Calu3 (cell line): ENCODE measurements around the gene TNS2. TPM values are rescaled to one million over a fixed set of nuclear protein-coding genes. Genes with fewer than 3 reads are reported as not detected.

Experiments used
- BruUV-seq: library from RNA; stranded (reverse); fragments of 400-500 nt; replicated peaks from 2 replicates; lab custom pipeline; 2021; lab: Mats Ljungman, UMichigan
- CTCF ChIA-PET: fragments of 300-600 bp; sonication (Branson Sonifier 250); formaldehyde crosslinking; loops from one replicate; lab custom pipeline; 2022; ENCODE audit warnings: antibody characterized with exemption; lab: Charles Lee
- DNase-seq: peaks from one replicate; pipeline ENCODE4 v3.0.0; 2022
- H3K27ac Mint-ChIP-seq: one replicate; pipeline ENCODE4 v1.8.0; 2022; ENCODE audit warnings: mixed read lengths; ENCODE audit not compliant: unreplicated experiment
- H3K27me3 Mint-ChIP-seq: one replicate; pipeline ENCODE4 v1.8.0; 2022; ENCODE audit warnings: mixed read lengths; ENCODE audit not compliant: unreplicated experiment
- H3K36me3 Mint-ChIP-seq: one replicate; pipeline ENCODE4 v1.8.0; 2022; ENCODE audit warnings: mild to moderate bottlenecking, moderate library complexity, mixed read lengths; ENCODE audit not compliant: insufficient read depth, unreplicated experiment
- H3K4me1 Mint-ChIP-seq: one replicate; pipeline ENCODE4 v1.8.0; 2022; ENCODE audit warnings: mild to moderate bottlenecking, low read depth, mixed read lengths; ENCODE audit not compliant: unreplicated experiment
- H3K4me3 Mint-ChIP-seq: one replicate; pipeline ENCODE4 v1.8.0; 2022; ENCODE audit warnings: mild to moderate bottlenecking, low read depth, moderate library complexity, mixed read lengths; ENCODE audit not compliant: unreplicated experiment
- H3K9me3 Mint-ChIP-seq: one replicate; pipeline ENCODE4 v1.8.0; 2022; ENCODE audit warnings: low read depth, mixed read lengths; ENCODE audit not compliant: unreplicated experiment
- intact Hi-C: fragments of 100-400 bp; cut with micrococcal nuclease; formaldehyde crosslinking; loops from one replicate; pipeline ENCODE4 v1.10.0; 2022; ENCODE audit not compliant: unreplicated experiment
- total RNA-seq: library from RNA; stranded (reverse); gene quantifications from 2 replicates; pipeline ENCODE4 v1.2.3, GENCODE V29; 2022
- TF ChIP-seq, protein P1 (sequence below): fragments of 200-600 bp; IDR thresholded peaks from one replicate; pipeline ENCODE4 v1.8.0; 2022; ENCODE audit warnings: antibody characterized with exemption; ENCODE audit not compliant: unreplicated experiment

TNS2 gene
- total RNA-seq, 1 experiment from 2014 or later = 1.3 TPM

DNA sequence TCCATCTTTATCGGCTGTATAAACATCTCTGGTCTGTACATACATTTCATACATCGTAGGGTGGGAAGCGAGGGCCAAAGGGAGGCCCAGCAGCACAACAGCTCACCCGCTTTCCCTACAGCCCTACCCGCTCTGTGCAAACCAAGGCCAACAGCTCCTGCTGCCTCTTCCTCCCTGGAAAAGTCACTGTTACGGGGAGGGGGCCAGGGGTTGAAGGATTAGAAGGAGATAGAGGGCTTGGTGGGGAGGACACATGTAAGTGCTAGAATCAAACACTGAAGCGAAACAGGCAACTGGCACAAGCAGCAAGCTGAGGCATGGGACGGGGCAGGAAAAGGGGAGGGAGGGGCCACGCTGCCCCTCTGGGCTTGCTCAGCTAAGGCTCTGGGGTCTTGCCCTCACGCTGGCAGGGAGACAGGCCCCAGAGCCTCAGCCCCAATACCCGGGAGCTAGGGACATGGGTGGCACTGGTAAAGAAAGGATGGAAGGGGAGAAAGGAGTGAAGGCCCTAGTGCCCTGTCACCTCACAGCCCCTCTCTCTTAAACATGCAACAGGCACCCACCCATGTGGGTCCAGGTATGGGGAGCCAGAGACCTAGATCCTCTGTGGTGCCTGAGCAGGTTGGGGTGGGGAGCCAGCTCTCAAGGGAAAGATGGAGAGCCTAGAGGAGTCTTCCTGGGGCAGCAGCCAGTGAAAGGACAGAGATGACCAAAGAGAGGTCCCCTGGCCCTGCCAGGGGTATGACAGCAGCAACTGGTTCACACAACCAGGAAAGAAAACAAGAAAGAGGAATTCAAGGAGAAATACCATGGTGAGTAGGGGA is 15.0 kb downstream of the TNS2 start:
- H3K9me3 Mint-ChIP-seq = no peaks in the 10 kb centered on the region
- H3K36me3 Mint-ChIP-seq = peaks cover 23% of the 10 kb centered on the region
- no peak for DNase-seq
- no TSS peak for BruUV-seq
- intact Hi-C loops = loop anchor here (5.0 kb wide), 1 partner anchor 127 kb away; no protein-coding TSS in a partner anchor
- H3K27me3 Mint-ChIP-seq = no peaks in the 10 kb centered on the region
- H3K4me1 Mint-ChIP-seq = peaks cover 24% of the 10 kb centered on the region
- no peak overlapping the region for H3K4me3 Mint-ChIP-seq
- CTCF ChIA-PET = interaction anchor here (1.3 to 2.1 kb wide), 5 partner anchors 10 to 133 kb away, joined by 3 to 39 read pairs (median 9); partner anchors contain the start of genes IGFBP6, SOAT2 and SPRYD3
- TF ChIP-seq, protein P1, sequence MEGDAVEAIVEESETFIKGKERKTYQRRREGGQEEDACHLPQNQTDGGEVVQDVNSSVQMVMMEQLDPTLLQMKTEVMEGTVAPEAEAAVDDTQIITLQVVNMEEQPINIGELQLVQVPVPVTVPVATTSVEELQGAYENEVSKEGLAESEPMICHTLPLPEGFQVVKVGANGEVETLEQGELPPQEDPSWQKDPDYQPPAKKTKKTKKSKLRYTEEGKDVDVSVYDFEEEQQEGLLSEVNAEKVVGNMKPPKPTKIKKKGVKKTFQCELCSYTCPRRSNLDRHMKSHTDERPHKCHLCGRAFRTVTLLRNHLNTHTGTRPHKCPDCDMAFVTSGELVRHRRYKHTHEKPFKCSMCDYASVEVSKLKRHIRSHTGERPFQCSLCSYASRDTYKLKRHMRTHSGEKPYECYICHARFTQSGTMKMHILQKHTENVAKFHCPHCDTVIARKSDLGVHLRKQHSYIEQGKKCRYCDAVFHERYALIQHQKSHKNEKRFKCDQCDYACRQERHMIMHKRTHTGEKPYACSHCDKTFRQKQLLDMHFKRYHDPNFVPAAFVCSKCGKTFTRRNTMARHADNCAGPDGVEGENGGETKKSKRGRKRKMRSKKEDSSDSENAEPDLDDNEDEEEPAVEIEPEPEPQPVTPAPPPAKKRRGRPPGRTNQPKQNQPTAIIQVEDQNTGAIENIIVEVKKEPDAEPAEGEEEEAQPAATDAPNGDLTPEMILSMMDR = no peak
- H3K27ac Mint-ChIP-seq = no peak overlapping the region

DNA sequence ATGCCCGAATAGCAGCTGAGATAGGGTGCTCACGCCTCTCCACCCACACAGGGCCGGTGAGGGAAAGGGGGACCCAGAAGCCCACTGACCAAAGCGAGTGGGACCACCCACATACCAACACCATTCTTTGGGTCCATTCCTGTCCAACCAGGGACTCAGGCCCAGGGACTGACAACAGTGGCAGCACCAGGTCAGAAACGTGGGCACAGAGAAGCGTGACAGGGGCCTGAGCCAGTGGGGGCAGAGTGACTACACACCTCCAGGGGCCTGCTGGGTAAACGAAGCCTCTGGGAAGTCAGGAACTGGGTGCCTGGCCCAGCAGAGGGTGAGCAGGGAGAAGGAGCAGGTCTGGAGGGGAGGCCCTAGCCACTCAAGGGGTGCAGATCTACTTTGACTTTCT is 15.6 kb downstream of the TNS2 start:
- DNase-seq = no peak
- intact Hi-C loops = loop anchor here (5.0 kb wide), 1 partner anchor 127 kb away; no protein-coding TSS in a partner anchor
- H3K4me1 Mint-ChIP-seq = peaks cover 24% of the 10 kb centered on the region
- peaks cover 23% of the 10 kb centered on the region for H3K36me3 Mint-ChIP-seq
- CTCF ChIA-PET = interaction anchor here (0.6 to 2.1 kb wide), 10 partner anchors 11 to 230 kb away, joined by 3 to 39 read pairs (median 8); partner anchors contain the start of genes CSAD, IGFBP6, PFDN5 and SOAT2
- no peak overlapping the region for H3K27ac Mint-ChIP-seq
- no peak overlapping the region for H3K4me3 Mint-ChIP-seq
- TF ChIP-seq, protein P1 = no peak
- no peaks in the 10 kb centered on the region for H3K9me3 Mint-ChIP-seq
- BruUV-seq = no TSS peak
- H3K27me3 Mint-ChIP-seq = no peaks in the 10 kb centered on the region

DNA sequence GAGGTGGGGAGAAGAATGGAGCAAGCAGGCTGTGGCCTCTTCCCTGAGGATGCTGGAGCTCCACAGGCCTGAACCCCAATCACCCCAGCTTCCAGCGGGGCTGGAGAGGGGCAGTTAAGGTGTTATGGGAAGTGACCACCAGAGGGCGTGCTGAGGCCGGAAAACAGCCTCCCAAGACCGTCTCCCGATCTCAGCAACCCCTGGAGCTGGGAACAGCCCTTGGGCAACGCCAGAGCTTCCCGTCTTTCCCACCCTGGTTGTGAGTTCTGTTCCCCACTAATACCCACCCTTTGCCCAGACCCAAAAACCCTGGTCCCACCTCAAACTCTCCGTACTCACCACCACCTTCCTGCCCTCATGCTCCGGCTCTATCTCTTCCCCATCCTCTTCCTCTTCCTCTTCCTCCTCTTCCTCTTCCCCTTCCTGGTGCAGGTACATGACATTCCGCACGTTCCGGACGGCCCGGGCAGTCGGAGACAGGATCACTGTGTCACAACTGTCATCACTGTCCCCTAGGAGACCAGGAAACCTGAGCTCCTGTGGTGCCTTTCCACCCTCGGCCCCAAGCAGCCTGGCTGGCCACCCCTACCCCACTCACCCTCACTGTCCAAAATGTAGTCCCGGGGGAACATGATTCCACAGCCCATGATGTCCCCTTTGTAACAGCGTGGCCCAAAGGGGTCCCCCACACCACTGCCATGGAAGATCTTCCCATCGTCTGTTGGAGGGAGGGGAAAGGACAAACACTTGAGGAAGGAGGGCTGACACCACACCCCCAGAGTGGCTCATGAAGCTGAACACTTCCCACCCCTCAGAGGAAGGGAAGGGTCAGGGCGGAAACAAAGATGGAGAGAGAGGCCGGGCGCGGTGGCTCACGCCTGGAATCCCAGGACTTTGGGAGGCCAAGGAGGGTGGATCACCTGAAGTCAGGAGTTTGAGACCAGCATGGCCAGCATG is 16.4 kb downstream of the TNS2 start:
- intact Hi-C loops = loop anchor here (2.0 to 5.0 kb wide), 2 partner anchors 33 to 126 kb away; no protein-coding TSS in a partner anchor
- Mint-ChIP-seq H3K4me3 (no peak overlapping the region), H3K9me3 (no peaks in the 10 kb centered on the region), H3K36me3 (peaks cover 20% of the 10 kb centered on the region), H3K27ac (peak overlapping the region; percentile 54), H3K27me3 (no peaks in the 10 kb centered on the region), H3K4me1 (peaks cover 20% of the 10 kb centered on the region)
- BruUV-seq = no TSS peak
- peak; percentile 75 for DNase-seq
- CTCF ChIA-PET = interaction anchor here (0.6 to 2.1 kb wide), 12 partner anchors 12 to 229 kb away, joined by 3 to 39 read pairs (median 6); partner anchors contain the start of genes CSAD, IGFBP6, PFDN5 and SOAT2
- TF ChIP-seq, protein P1 = peak; percentile 77
